Endothelial cell of umbilical vein (primary cell): ENCODE data around the gene CTNNA2. TPM values are rescaled to one million over a fixed set of nuclear protein-coding genes. Genes with fewer than 3 reads are reported as not detected.

Experiments used
- BruUV-seq: library from RNA; stranded (reverse); fragments of 400-500 nt; replicated peaks from 2 replicates; lab custom pipeline; 2021; lab: Mats Ljungman, UMichigan
- CTCF ChIA-PET: fragments of 300-600, 350-600 bp; sonication (Branson Sonifier 250); formaldehyde crosslinking; loops from one replicate; lab custom pipeline; 2021; ENCODE audit warnings: antibody characterized with exemption, inconsistent platforms; lab: Charles Lee
- POLR2A ChIA-PET: fragments of 300-600, 350-600 bp; sonication (Branson Sonifier 250); formaldehyde crosslinking; loops from one replicate; lab custom pipeline; 2021; ENCODE audit warnings: antibody characterized with exemption, inconsistent platforms; lab: Charles Lee
- DNase-seq: peaks from one replicate; pipeline ENCODE4 v3.0.0-alpha.2; 2011; ENCODE audit warnings: low read depth, low spot score
- FAIRE-seq: peaks from 2 replicates; lab custom pipeline; 2011; peaks lifted over from hg19 to GRCh38; lab: Jason Lieb, UNC
- H2AFZ ChIP-seq: 2 replicates; pipeline ENCODE4 v1.6.0; 2012; ENCODE audit warnings: low read depth, low read length, control low read depth, inconsistent platforms
- H3K27ac ChIP-seq: 2 replicates; pipeline ENCODE4 v1.5.1; 2011; ENCODE audit warnings: low read depth, mild to moderate bottlenecking, control low read depth, low read length, moderate library complexity; ENCODE audit not compliant: insufficient read depth
- H3K27me3 ChIP-seq, 2 experiments: 2 replicates each; pipeline versions ENCODE4 v1.6.0 to v1.6.1; 2011; ENCODE audit warnings: low read length in 2 of 2, mixed read lengths in 1 of 2; ENCODE audit not compliant: control insufficient read depth in 2 of 2, insufficient read depth in 2 of 2
- H3K36me3 ChIP-seq, 2 experiments: 2 replicates in 1 of 2; 3 replicates in 1 of 2; pipeline ENCODE4 v1.5.1; 2011; ENCODE audit warnings: low read length in 2 of 2, mild to moderate bottlenecking in 1 of 2, moderate library complexity in 1 of 2; ENCODE audit not compliant: control insufficient read depth in 2 of 2, insufficient read depth in 2 of 2; ENCODE audit errors: extremely low read depth in 1 of 2
- H3K4me1 ChIP-seq: 3 replicates; pipeline ENCODE4 v1.5.1; 2011; ENCODE audit warnings: mild to moderate bottlenecking, low read length; ENCODE audit not compliant: control insufficient read depth, insufficient read depth; ENCODE audit errors: extremely low read depth
- H3K4me2 ChIP-seq: 2 replicates; pipeline ENCODE4 v1.6.1; 2011; ENCODE audit warnings: low read length, control low read depth, mixed read lengths; ENCODE audit not compliant: insufficient read depth
- H3K4me3 ChIP-seq, 3 experiments: fragments of 200-600 bp in 1 of 3; sonication (generic), shearing (Covaris generic) in 1 of 3; replicated peaks in 1 of 3; 2 replicates each; pipeline ENCODE4 v1.5.1; 2011 to 2016; ENCODE audit warnings: control low read depth in 3 of 3, low read length in 3 of 3, mild to moderate bottlenecking in 2 of 3, inconsistent platforms in 1 of 3, low read depth in 1 of 3, moderate library complexity in 1 of 3; ENCODE audit not compliant: insufficient read depth in 1 of 3
- H3K79me2 ChIP-seq: 2 replicates; pipeline ENCODE4 v1.6.0; 2012; ENCODE audit warnings: low read length, inconsistent platforms; ENCODE audit not compliant: control insufficient read depth, insufficient read depth
- H3K9ac ChIP-seq: replicated peaks from 2 replicates; pipeline ENCODE3; 2011; ENCODE audit warnings: low read length, control low read depth; ENCODE audit not compliant: insufficient read depth; ENCODE audit errors: extremely low read depth
- H3K9me1 ChIP-seq: replicated peaks from 3 replicates; pipeline ENCODE4 v1.6.0; 2011; ENCODE audit warnings: mild to moderate bottlenecking, low read length; ENCODE audit not compliant: control insufficient read depth, insufficient read depth; ENCODE audit errors: extremely low read depth
- H3K9me3 ChIP-seq: replicated peaks from 2 replicates; pipeline ENCODE4 v1.5.1; 2012; ENCODE audit warnings: low read length, inconsistent platforms; ENCODE audit not compliant: control insufficient read depth, insufficient read depth
- H4K20me1 ChIP-seq: replicated peaks from 2 replicates; pipeline ENCODE3; 2011; ENCODE audit warnings: mild to moderate bottlenecking, low read length; ENCODE audit not compliant: control insufficient read depth, insufficient read depth; ENCODE audit errors: extremely low read depth
- EZH2 ChIP-seq: IDR thresholded peaks from 2 replicates; pipeline ENCODE4 v1.6.1; 2012; ENCODE audit warnings: borderline replicate concordance, low read depth, mild to moderate bottlenecking, moderate library complexity, low read length, inconsistent platforms; ENCODE audit not compliant: severe bottlenecking
- FOS ChIP-seq: IDR thresholded peaks from 2 replicates; pipeline ENCODE4 v1.6.1; 2011; ENCODE audit warnings: mild to moderate bottlenecking, low read length, moderate library complexity, borderline replicate concordance; ENCODE audit not compliant: insufficient read depth
- GATA2 ChIP-seq: IDR thresholded peaks from 2 replicates; pipeline ENCODE4 v1.7.0; 2011; ENCODE audit warnings: low read depth, mild to moderate bottlenecking, moderate library complexity, mixed read lengths, low read length; ENCODE audit not compliant: insufficient read length, insufficient read depth
- JUN ChIP-seq: IDR thresholded peaks from 2 replicates; pipeline ENCODE4 v1.6.1; 2011; ENCODE audit warnings: borderline replicate concordance, low read depth; ENCODE audit not compliant: insufficient read length, insufficient read depth
- MYC ChIP-seq: IDR thresholded peaks from one replicate; pipeline ENCODE4 v1.6.1; 2011; ENCODE audit warnings: mild to moderate bottlenecking, low read depth, low read length
- POLR2A ChIP-seq: IDR thresholded peaks from 2 replicates; pipeline ENCODE4 v1.6.1; 2012; ENCODE audit warnings: low read depth, mild to moderate bottlenecking, control low read depth, low read length
- POLR2AphosphoS5 ChIP-seq: IDR thresholded peaks from 2 replicates; pipeline ENCODE4 v1.6.1; 2012; ENCODE audit warnings: low read depth, mild to moderate bottlenecking, control low read depth, low read length, moderate library complexity; ENCODE audit not compliant: insufficient read depth
- dilution Hi-C: fragments of 300-500 bp; cut with MboI; formaldehyde crosslinking; loops from one replicate; pipeline ENCODE4 v1.15.0; 2019; ENCODE audit warnings: low sequenced_read_pairs; ENCODE audit not compliant: extremely low pct_ligation_motif_present
- intact Hi-C: fragments of 100-400 bp; cut with micrococcal nuclease; formaldehyde crosslinking; loops from one replicate; pipeline ENCODE4 v1.10.0; 2022
- polyA plus RNA-seq, 4 experiments: library from polyadenylated mRNA; depleted of rRNA in 3 of 4; stranded (reverse) in 3 of 4; unstranded in 1 of 4; fragments of >200 nt; gene quantifications; 2 replicates each; pipeline versions ENCODE4 v1.2.1 to v1.2.3, GENCODE V29; 2011 to 2012; ENCODE audit warnings: missing spikeins in 1 of 4
- total RNA-seq: library from RNA; stranded (reverse); gene quantifications from 2 replicates; pipeline ENCODE4 v1.2.3, GENCODE V29; 2021
- TF ChIP-seq, protein P1 (sequence below): IDR thresholded peaks from 2 replicates; pipeline ENCODE4 v1.6.1; 2011; ENCODE audit not compliant: insufficient read depth, insufficient read length
- TF ChIP-seq, protein P2 (sequence below), 2 donors: IDR thresholded peaks; 1 replicate in 1 of 2; 2 replicates in 1 of 2; pipeline ENCODE4 v1.5.1; 2011; ENCODE audit warnings: low read length in 2 of 2, mild to moderate bottlenecking in 2 of 2, moderate library complexity in 2 of 2, control low read depth in 1 of 2, inconsistent platforms in 1 of 2, low read depth in 1 of 2; ENCODE audit not compliant: insufficient read depth in 1 of 2; ENCODE audit errors: extremely low read depth in 1 of 2

CTNNA2 gene
- total and polyA plus RNA-seq, 2 donors (not counting 3 experiments of a cell fraction or from before 2014, with no cell fraction given): not detected

GRCh38 chr2:79717364-79718007 lies 204.6 kb downstream of the CTNNA2 start:
- dilution Hi-C loops (no loop called here), intact Hi-C loops (no loop called here)
- DNase-seq (no peak), FAIRE-seq (no peak)
- Histone ChIP-seq H3K4me3 (no peak overlapping the region), H3K9me3 (peaks cover 3% of the 10 kb centered on the region), H4K20me1 (no peaks in the 10 kb centered on the region), H2AFZ (no peak overlapping the region), H3K27me3 (no peaks in the 10 kb centered on the region), H3K27ac (no peak overlapping the region), H3K79me2 (no peaks in the 10 kb centered on the region), H3K4me1 (no peaks in the 10 kb centered on the region), H3K9me1 (no peaks in the 10 kb centered on the region), H3K36me3 (no peaks in the 10 kb centered on the region), H3K9ac (no peak overlapping the region), H3K4me2 (no peak overlapping the region)
- POLR2A ChIA-PET: no interaction called here
- TF ChIP-seq POLR2A (no peak), FOS (no peak), POLR2AphosphoS5 (no peak), GATA2 (no peak), JUN (no peak), MYC (no peak), EZH2 (no peak)
- TF ChIP-seq, protein P1, sequence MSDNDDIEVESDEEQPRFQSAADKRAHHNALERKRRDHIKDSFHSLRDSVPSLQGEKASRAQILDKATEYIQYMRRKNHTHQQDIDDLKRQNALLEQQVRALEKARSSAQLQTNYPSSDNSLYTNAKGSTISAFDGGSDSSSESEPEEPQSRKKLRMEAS: no peak
- TF ChIP-seq, protein P2, sequence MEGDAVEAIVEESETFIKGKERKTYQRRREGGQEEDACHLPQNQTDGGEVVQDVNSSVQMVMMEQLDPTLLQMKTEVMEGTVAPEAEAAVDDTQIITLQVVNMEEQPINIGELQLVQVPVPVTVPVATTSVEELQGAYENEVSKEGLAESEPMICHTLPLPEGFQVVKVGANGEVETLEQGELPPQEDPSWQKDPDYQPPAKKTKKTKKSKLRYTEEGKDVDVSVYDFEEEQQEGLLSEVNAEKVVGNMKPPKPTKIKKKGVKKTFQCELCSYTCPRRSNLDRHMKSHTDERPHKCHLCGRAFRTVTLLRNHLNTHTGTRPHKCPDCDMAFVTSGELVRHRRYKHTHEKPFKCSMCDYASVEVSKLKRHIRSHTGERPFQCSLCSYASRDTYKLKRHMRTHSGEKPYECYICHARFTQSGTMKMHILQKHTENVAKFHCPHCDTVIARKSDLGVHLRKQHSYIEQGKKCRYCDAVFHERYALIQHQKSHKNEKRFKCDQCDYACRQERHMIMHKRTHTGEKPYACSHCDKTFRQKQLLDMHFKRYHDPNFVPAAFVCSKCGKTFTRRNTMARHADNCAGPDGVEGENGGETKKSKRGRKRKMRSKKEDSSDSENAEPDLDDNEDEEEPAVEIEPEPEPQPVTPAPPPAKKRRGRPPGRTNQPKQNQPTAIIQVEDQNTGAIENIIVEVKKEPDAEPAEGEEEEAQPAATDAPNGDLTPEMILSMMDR (IDR thresholded peaks at IDR 0.05; ENCODE audit: extremely low read depth in 1 of 2, insufficient read depth in 1 of 2, low read depth in 1 of 2, low read length in 2 of 2): no peak
- no TSS peak for BruUV-seq
- CTCF ChIA-PET: no interaction called here
